Type B pancreatic cell (in vitro differentiated cells): ENCODE results near the gene MYO3A. TPM values are rescaled to one million over a fixed set of nuclear protein-coding genes. Genes with fewer than 3 reads are reported as not detected.

Experiments
- DNase-seq: peaks from one replicate; pipeline ENCODE4 v3.0.0; 2021; ENCODE audit warnings: mixed read lengths; ENCODE audit not compliant: unreplicated experiment; ENCODE audit errors: extremely low spot score
- H3K27ac Mint-ChIP-seq: 2 replicates; pipeline ENCODE4 v1.8.0; 2021; ENCODE audit warnings: mild to moderate bottlenecking, mixed read lengths
- H3K27me3 Mint-ChIP-seq: 2 replicates; pipeline ENCODE4 v1.8.0; 2021; ENCODE audit warnings: mixed read lengths
- H3K36me3 Mint-ChIP-seq: 2 replicates; pipeline ENCODE4 v1.8.0; 2021; ENCODE audit warnings: mixed read lengths
- H3K4me1 Mint-ChIP-seq: one replicate; pipeline ENCODE4 v1.8.0; 2021; ENCODE audit warnings: mixed read lengths; ENCODE audit not compliant: unreplicated experiment
- H3K4me3 Mint-ChIP-seq: 2 replicates; pipeline ENCODE4 v1.8.0; 2021; ENCODE audit warnings: mild to moderate bottlenecking, mixed read lengths
- H3K9me3 Mint-ChIP-seq: 2 replicates; pipeline ENCODE4 v1.8.0; 2021; ENCODE audit warnings: mixed read lengths
- CTCF ChIP-seq: fragments of 200-600 bp; sonication (generic); conservative IDR thresholded peaks from 2 replicates; pipeline ENCODE4 v1.5.0; 2021; ENCODE audit warnings: antibody characterized with exemption, mild to moderate bottlenecking
- total RNA-seq: library from RNA; stranded (reverse); gene quantifications from 2 replicates; pipeline ENCODE4 v1.2.1, GENCODE V29; 2021; ENCODE audit warnings: low replicate concordance

MYO3A gene
- total RNA-seq, 1 donor from 2014 or later = 11.2 TPM

- Mint-ChIP-seq H3K27me3 (peaks cover 8% of the 10 kb centered on the region), H3K36me3 (no peaks in the 10 kb centered on the region), H3K4me1 (peaks cover 3% of the 10 kb centered on the region), H3K4me3 (no peak overlapping the region), H3K9me3 (no peaks in the 10 kb centered on the region), H3K27ac (no peak overlapping the region)
- DNase-seq = no peak
- no peak for TF ChIP-seq CTCF
Measured at GRCh38 chr10:25899304-25899703, 34.7 kb upstream of the MYO3A start.

GRCh38 chr10:25901199-25901598, 32.8 kb upstream of the MYO3A start:
- H3K4me3 Mint-ChIP-seq = no peak overlapping the region
- TF ChIP-seq CTCF = no peak
- H3K4me1 Mint-ChIP-seq = peaks cover 3% of the 10 kb centered on the region
- no peak overlapping the region for H3K27ac Mint-ChIP-seq
- no peak for DNase-seq
- no peaks in the 10 kb centered on the region for H3K9me3 Mint-ChIP-seq
- H3K36me3 Mint-ChIP-seq = no peaks in the 10 kb centered on the region
- H3K27me3 Mint-ChIP-seq = peaks cover 8% of the 10 kb centered on the region

GRCh38 chr10:25902002-25902401, 32.0 kb upstream of the MYO3A start:
- Mint-ChIP-seq H3K4me3 (no peak overlapping the region), H3K36me3 (no peaks in the 10 kb centered on the region), H3K9me3 (no peaks in the 10 kb centered on the region), H3K27me3 (peaks cover 8% of the 10 kb centered on the region), H3K4me1 (peaks cover 3% of the 10 kb centered on the region), H3K27ac (no peak overlapping the region)
- TF ChIP-seq CTCF = no peak
- no peak for DNase-seq

GRCh38 chr10:25907261-25907660, 26.8 kb upstream of the MYO3A start:
- Mint-ChIP-seq H3K27ac (no peak overlapping the region), H3K4me3 (no peak overlapping the region), H3K4me1 (peaks cover 7% of the 10 kb centered on the region), H3K36me3 (no peaks in the 10 kb centered on the region), H3K27me3 (peaks cover 1% of the 10 kb centered on the region), H3K9me3 (peaks cover 7% of the 10 kb centered on the region)
- DNase-seq = no peak
- no peak for TF ChIP-seq CTCF

GRCh38 chr10:25912866-25913265, 21.2 kb upstream of the MYO3A start:
- H3K4me3 Mint-ChIP-seq = no peak overlapping the region
- H3K36me3 Mint-ChIP-seq = no peaks in the 10 kb centered on the region
- no peak overlapping the region for H3K27ac Mint-ChIP-seq
- no peaks in the 10 kb centered on the region for H3K27me3 Mint-ChIP-seq
- peaks cover 19% of the 10 kb centered on the region for H3K9me3 Mint-ChIP-seq
- DNase-seq = no peak
- H3K4me1 Mint-ChIP-seq = peaks cover 7% of the 10 kb centered on the region
- no peak for TF ChIP-seq CTCF

- no peak for TF ChIP-seq CTCF
- no peak overlapping the region for H3K4me3 Mint-ChIP-seq
- peaks cover 13% of the 10 kb centered on the region for H3K9me3 Mint-ChIP-seq
- no peaks in the 10 kb centered on the region for H3K36me3 Mint-ChIP-seq
- no peak for DNase-seq
- no peak overlapping the region for H3K27ac Mint-ChIP-seq
- H3K4me1 Mint-ChIP-seq = no peaks in the 10 kb centered on the region
- no peaks in the 10 kb centered on the region for H3K27me3 Mint-ChIP-seq
Measured at GRCh38 chr10:25914776-25915175, 19.3 kb upstream of the MYO3A start.
